Small intestine (tissue), 16 donors: Measurements from ENCODE around the gene COX15. TPM values are rescaled to one million over a fixed set of nuclear protein-coding genes. Genes with fewer than 3 reads are reported as not detected.

Experiments
- DNase-seq, 2 donors: peaks; one replicate each; pipeline versions ENCODE4 v3.0.0 to v3.0.0-alpha.2; 2013
- FAIRE-seq: peaks from 2 replicates; lab custom pipeline; 2012; peaks lifted over from hg19 to GRCh38; lab: Jason Lieb, UNC
- H3K27ac ChIP-seq, 3 donors: one replicate each; pipeline ENCODE4 v1.5.1; 2013; ENCODE audit warnings: low read length in 2 of 3, mild to moderate bottlenecking in 2 of 3, control low read depth in 1 of 3, inconsistent platforms in 1 of 3, low read depth in 1 of 3, moderate library complexity in 1 of 3
- H3K27me3 ChIP-seq, 3 donors: one replicate each; pipeline ENCODE4 v1.6.1; 2013; ENCODE audit warnings: low read length in 3 of 3, inconsistent platforms in 1 of 3; ENCODE audit not compliant: control insufficient read depth in 3 of 3, insufficient read depth in 3 of 3
- H3K36me3 ChIP-seq, 3 donors: one replicate each; pipeline ENCODE4 v1.6.1; 2013; ENCODE audit warnings: low read length in 3 of 3, inconsistent platforms in 1 of 3, low read depth in 1 of 3, mild to moderate bottlenecking in 1 of 3, moderate library complexity in 1 of 3; ENCODE audit not compliant: control insufficient read depth in 3 of 3, insufficient read depth in 2 of 3
- H3K4me1 ChIP-seq, 3 donors: one replicate each; pipeline ENCODE4 v1.6.1; 2013; ENCODE audit warnings: low read length in 2 of 3, inconsistent platforms in 1 of 3, low read depth in 1 of 3, mild to moderate bottlenecking in 1 of 3, moderate library complexity in 1 of 3; ENCODE audit not compliant: control insufficient read depth in 3 of 3, insufficient read depth in 2 of 3
- H3K4me3 ChIP-seq, 3 donors: one replicate each; pipeline ENCODE4 v1.5.1; 2013; ENCODE audit warnings: low read length in 3 of 3, control low read depth in 1 of 3, inconsistent platforms in 1 of 3, low read depth in 1 of 3, mild to moderate bottlenecking in 1 of 3, moderate library complexity in 1 of 3
- H3K9me3 ChIP-seq, 2 donors: one replicate each; pipeline ENCODE4 v1.6.1; 2013; ENCODE audit warnings: low read depth in 1 of 2, low read length in 1 of 2; ENCODE audit not compliant: control insufficient read depth in 2 of 2, insufficient read depth in 1 of 2
- WGBS, 3 donors: extraction: QIAGEN DNeasy Blood & Tissue Kit; methylation state at CpG; one replicate each; pipeline ENCODE4 v1.1.7; 2013; 5-methylcytosine and 5-hydroxymethylcytosine counted together
- long read RNA-seq, 10 donors: transcript quantifications; one replicate each; lab custom pipeline, GENCODE V29; 2026
- polyA plus RNA-seq, 4 donors: library from polyadenylated mRNA; stranded (reverse) in 3 of 4; unstranded in 1 of 4; fragments of 200-250 nt in 3 of 4; fragments of 120-200 nt in 1 of 4; gene quantifications; one replicate each; pipeline versions ENCODE4 v1.2.1 to v1.2.3, GENCODE V29; 2013
- donor health status: healthy with polysubstance abuse.
- donor health status: control.
- donor health status: control.
- donor health status: Bipolar disorder and iron deficiency.
- donor health status: healthy.

The COX15 gene
- 10 to 100 TPM; 10.3 to 47.7 (median 18.5) TPM for polyA plus RNA-seq
- long read RNA-seq, donor 1, transcript COX15-201 (9 exons, 2,356 nt), result major isoform, 7 of 13 reads
- long read RNA-seq, donor 1, partial matches to known transcripts, result 5 of 13 reads
- long read RNA-seq, donor 1, other reads (novel, unspliced or antisense), result 0 of 13 reads
- long read RNA-seq, donor 2, partial matches to known transcripts, result 0 of 3 reads
- long read RNA-seq, donor 2, other reads (novel, unspliced or antisense), result 0 of 3 reads
- long read RNA-seq, donor 3, partial matches to known transcripts, result 0 of 5 reads
- long read RNA-seq, donor 3, other reads (novel, unspliced or antisense), result 0 of 5 reads
- long read RNA-seq, donor 4, result 0 reads
- long read RNA-seq, donor 5, result 0 reads
- long read RNA-seq, donor 6, partial matches to known transcripts, result 0 of 4 reads
- long read RNA-seq, donor 6, other reads (novel, unspliced or antisense), result 0 of 4 reads
- long read RNA-seq, donor 7, result 0 reads
- long read RNA-seq, donor 8, result 0 reads
- long read RNA-seq, donor 9, result 0 reads
- long read RNA-seq, donor 10, transcript COX15-201 (9 exons, 2,356 nt), result major isoform, 6 of 6 reads
- long read RNA-seq, donor 10, partial matches to known transcripts, result 0 of 6 reads
- long read RNA-seq, donor 10, other reads (novel, unspliced or antisense), result 0 of 6 reads

DNA sequence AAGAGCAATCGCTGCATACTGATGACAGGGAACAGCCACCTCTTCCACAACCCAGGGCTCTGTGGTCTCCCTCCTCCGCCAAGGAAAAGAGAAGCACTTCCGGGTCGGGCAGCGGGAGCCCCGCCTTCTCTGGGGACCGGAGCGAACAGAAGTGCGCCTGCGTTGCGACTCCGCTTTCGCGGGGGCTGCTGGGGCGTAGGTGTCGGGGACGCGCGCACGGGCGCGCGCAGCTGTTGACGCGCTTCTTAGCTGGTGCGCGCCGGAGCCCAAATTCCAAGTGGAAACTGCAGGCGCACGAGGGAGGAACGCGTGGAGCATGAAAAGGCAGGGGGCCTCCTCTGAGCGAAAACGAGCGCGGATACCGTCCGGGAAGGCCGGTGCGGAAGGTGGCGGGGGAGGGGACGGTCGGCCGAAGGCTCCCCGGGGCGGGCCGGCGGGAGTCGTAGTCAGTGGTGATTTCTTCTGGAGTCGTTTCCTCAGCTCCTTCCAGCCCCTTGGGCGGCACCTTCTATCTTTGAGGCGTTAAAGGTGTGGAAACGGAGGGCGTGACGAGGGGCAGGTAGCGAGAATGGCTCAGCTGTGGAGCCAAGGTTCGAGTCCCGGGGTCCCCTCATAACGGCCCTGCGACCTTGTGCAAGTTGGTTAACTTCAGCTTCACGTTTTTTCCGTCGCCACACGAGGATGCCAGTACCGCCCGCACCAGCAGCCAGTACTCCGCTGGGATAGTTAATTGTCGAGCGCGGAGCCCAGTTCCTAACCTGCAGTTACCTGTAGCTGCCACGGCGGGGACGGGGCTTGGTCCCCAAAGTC, at the start of gene COX15, which contains the start of gene CUTC:
Gene COX15, minus strand, starts transcription at position 95 of the 810 bp plus-strand sequence. Its CDS starts 78 bp downstream, at position 17.
Gene CUTC, plus strand, starts transcription at position 202 of the 810 bp plus-strand sequence. Its CDS starts 115 bp downstream, at position 317.
- Histone ChIP-seq H3K27ac (peak within 1 kb of the TSS; percentile 88 to 96 (median 95)), H3K36me3 (peaks cover 5 to 11% (median 5%) of the 10 kb centered on the region in 3 donors), H3K4me1 (peaks cover 0 to 12% (median 1%) of the 10 kb centered on the region in 3 donors), H3K9me3 (no peaks in the 10 kb centered on the region), H3K27me3 (no peaks in the 10 kb centered on the region), H3K4me3 (peak within 1 kb of the TSS; percentile 65 to 97 (median 97))
- DNase-seq, result peak; percentile 97 to 99
- no peak for FAIRE-seq
- WGBS, 3 donors, result 0% methylated on average over 71 to 73 of the region's 73 CpGs

DNA sequence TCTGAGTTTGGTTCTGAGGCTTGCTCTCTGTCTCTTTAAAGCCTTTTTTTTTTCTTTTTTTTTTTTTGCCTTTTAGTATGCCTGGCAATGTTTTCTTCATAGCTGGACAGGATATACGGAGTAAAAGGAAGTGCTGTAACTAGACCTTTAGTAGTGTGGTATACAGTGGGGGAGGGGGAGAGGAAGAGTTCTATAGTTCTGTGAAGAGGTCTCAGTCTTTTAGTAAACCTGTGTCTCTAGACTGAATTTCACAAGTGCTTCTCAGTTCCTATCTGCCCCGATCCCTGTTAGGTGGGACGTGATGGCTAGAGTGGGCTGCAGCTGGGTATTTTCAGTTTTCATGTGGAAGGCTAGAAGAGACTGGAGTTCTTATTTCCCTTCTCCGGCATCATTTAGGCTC, 47.4 kb upstream of the COX15 start:
- 43 to 70% (median 55%) methylated on average over 4 of the region's 4 CpGs for WGBS, 3 donors
- H3K27ac ChIP-seq, result peak overlapping the region in 2 of 3 donors; percentile 76 to 91
- H3K36me3 ChIP-seq, result no peaks in the 10 kb centered on the region
- H3K27me3 ChIP-seq, result no peaks in the 10 kb centered on the region
- H3K4me3 ChIP-seq, result no peak overlapping the region
- H3K9me3 ChIP-seq, result no peaks in the 10 kb centered on the region
- peaks cover 3 to 55% (median 5%) of the 10 kb centered on the region in 3 donors for H3K4me1 ChIP-seq
- peak in 1 of 2 donors; percentile 60 for DNase-seq
- FAIRE-seq, result no peak

DNA sequence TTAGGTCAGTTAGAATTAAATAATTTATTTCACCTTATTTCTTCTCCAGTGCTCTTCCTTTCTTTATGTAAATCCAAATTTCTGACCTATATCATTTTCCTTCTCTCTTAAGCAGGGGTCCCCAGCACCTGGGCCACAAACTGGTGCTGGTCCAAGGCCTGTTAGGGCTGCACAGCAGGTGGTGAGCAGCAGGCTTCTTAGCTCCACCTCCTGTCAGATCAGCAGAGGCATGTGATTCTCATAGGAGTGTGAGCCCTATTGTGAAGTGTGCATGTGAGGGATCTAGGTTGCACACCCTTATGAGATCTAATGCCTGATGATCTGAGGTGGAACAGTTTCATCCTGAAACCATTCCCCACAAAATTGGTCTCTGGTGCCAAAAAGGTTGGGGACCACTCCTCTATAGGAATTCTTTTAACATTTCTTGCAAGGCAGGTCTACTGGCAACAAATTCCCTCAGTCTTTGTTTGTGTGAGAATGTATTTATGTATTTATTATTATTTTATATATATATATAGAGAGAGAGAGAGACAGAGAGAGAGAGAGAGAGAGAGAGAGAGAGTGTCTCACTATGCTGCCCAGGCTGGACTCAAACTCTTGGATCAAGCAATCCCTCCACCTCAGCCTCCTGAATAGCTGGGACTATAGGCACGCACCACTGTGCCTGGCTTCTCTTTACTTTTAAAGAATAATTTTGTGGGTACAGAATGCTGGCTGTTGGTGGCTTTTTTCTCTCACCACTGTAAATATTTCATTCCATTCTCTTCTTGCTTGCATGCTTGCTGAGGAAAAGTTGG, 46.2 kb upstream of the COX15 start:
- Histone ChIP-seq H3K36me3 (no peaks in the 10 kb centered on the region), H3K9me3 (no peaks in the 10 kb centered on the region), H3K27me3 (no peaks in the 10 kb centered on the region), H3K4me3 (no peak overlapping the region), H3K27ac (peak overlapping the region in 1 of 3 donors; percentile 91), H3K4me1 (peaks cover 3 to 55% (median 5%) of the 10 kb centered on the region in 3 donors)
- peak; percentile 32 to 50 for DNase-seq
- FAIRE-seq, result no peak
- WGBS, 3 donors, result 97 to 100% (median 100%) methylated on average over 1 of the region's 1 CpG

DNA sequence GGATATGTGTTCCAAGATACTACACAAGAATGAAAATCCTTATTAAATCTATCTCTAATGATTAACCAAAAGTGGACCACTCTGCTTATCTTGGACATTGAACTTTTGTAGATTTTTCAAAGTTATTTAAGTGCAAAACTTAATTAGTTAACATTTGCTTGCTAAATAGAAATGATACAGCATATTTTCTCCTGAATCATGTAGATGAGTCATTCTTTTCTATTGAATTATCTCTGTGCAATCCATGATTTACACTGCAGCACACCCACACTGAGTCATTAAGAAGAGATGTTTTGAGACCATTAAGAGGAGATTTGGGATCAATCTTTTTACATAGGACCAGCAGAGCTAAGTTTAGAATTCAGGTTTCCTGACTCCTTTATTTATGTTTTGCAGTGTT, 43.9 kb upstream of the COX15 start:
- Histone ChIP-seq H3K36me3 (no peaks in the 10 kb centered on the region), H3K4me3 (no peak overlapping the region), H3K9me3 (no peaks in the 10 kb centered on the region), H3K27me3 (no peaks in the 10 kb centered on the region), H3K27ac (peak overlapping the region in 1 of 3 donors; percentile 64), H3K4me1 (peaks cover 0 to 42% (median 3%) of the 10 kb centered on the region in 3 donors)
- FAIRE-seq (peak; percentile 87), DNase-seq (peak; percentile 72 to 73)

DNA sequence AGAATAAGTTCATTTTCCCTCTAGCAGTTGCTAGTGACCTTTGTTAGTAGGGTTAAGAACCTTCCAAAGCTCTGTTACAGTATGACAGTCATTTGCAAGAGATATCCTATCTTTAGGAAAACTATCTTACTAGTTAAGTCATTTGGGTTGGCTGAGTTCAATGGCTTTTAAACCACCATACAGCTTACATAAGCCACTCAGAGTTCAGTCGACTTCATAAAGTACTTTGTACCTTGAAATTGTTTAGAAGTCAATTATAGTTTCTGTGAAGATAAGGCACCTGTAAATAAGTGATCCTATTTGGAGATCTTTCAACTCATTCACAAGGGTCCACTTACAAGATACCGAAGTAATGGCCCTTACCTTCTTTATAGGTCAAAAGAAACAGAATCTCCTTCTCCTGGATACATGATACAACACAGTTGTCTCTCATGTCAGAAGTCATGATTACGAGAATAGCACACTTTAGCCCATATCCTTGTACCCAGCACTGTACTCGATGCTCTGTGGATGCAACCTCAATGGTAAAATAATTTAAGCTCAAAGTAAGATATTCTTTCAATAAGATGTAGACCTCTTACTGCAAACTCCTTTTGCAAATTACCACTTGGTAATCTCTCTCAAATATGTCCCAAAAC, 38.6 kb upstream of the COX15 start:
- DNase-seq (peak; percentile 81 to 89), FAIRE-seq (peak; percentile 49)
- 25 to 55% (median 36%) methylated on average over 4 of the region's 4 CpGs for WGBS, 3 donors
- H3K4me1 ChIP-seq, result peaks cover 0 to 14% (median 0%) of the 10 kb centered on the region in 3 donors
- H3K27me3 ChIP-seq, result no peaks in the 10 kb centered on the region
- H3K4me3 ChIP-seq, result no peak overlapping the region
- H3K9me3 ChIP-seq, result no peaks in the 10 kb centered on the region
- H3K27ac ChIP-seq, result peak overlapping the region in 2 of 3 donors; percentile 41 to 76
- H3K36me3 ChIP-seq, result no peaks in the 10 kb centered on the region

DNA sequence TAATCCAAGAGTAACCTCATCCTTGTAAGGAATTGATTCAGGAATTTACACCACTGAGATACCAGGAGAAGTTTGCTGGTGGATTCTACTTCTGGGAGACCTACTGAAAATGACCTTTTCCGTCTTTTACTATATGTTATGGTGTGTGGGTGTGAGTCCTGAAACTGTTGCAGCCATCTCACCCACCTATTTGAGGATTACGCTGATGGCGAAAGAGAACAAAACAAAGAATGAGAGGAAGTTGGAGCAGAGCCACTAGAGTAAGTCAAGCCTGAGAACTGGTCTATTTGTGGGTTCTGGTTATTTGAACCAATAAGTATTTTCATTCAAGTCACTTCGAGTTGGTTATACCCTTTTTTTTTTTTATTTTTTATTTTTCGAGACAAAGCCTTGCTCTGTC, 37.8 kb upstream of the COX15 start:
- H3K9me3 ChIP-seq, result no peaks in the 10 kb centered on the region
- FAIRE-seq (no peak), DNase-seq (no peak)
- peaks cover 0 to 12% (median 0%) of the 10 kb centered on the region in 3 donors for H3K4me1 ChIP-seq
- H3K36me3 ChIP-seq, result no peaks in the 10 kb centered on the region
- H3K4me3 ChIP-seq, result no peak overlapping the region
- H3K27me3 ChIP-seq, result no peaks in the 10 kb centered on the region
- WGBS, 3 donors, result 85 to 92% (median 85%) methylated on average over 5 of the region's 5 CpGs
- peak overlapping the region in 2 of 3 donors; percentile 1 to 76 for H3K27ac ChIP-seq

DNA sequence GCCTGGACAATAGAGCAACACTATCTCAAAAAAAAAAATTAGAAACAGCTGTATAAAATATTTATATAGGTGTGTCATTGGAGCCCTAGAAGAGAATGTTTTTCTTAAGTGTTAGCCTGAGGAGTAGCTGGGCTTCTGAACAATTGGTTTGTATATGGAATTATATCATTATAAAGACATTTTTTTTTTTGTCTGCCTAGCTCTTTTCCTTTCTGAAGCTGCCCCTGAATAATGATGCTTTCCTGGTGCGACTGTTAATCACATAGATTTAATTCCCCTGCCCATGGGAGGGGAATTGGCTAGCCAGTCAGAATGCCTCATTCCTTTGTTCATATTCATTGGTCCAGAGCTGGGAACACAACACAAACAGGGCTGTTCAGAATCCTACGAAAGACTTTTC, 36.6 kb upstream of the COX15 start:
- Histone ChIP-seq H3K36me3 (no peaks in the 10 kb centered on the region), H3K9me3 (no peaks in the 10 kb centered on the region), H3K27ac (no peak overlapping the region), H3K27me3 (no peaks in the 10 kb centered on the region), H3K4me3 (no peak overlapping the region), H3K4me1 (peaks cover 0 to 12% (median 0%) of the 10 kb centered on the region in 3 donors)
- FAIRE-seq, result no peak
- 76 to 84% (median 83%) methylated on average over 2 of the region's 2 CpGs for WGBS, 3 donors
- DNase-seq, result no peak
